GM12878 (cell line): ENCODE measurements around the gene PCAT6. TPM values are rescaled to one million over a fixed set of nuclear protein-coding genes. Genes with fewer than 3 reads are reported as not detected.
"Not testable (repeated sequence)": the region's sequence is repeated elsewhere in the genome, so short reads cannot be mapped to it uniquely, and the experiment has no call there.

ENCODE experiments used
- ATAC-seq: fragments of 200-7000 bp; cut with Tn5 transposase; 3 replicates; pipeline ENCODE4 v1.9.1; 2020; ENCODE audit warnings: mild to moderate bottlenecking, moderate library complexity
- BruUV-seq: library from RNA; stranded (reverse); fragments of 400-500 nt; replicated peaks from 2 replicates; lab custom pipeline; 2021; lab: Mats Ljungman, UMichigan
- CTCF ChIA-PET: fragments of 300-600 bp; sonication (Branson Sonifier 250); formaldehyde crosslinking; extraction: SDS; loops from one replicate; lab custom pipeline; 2021; ENCODE audit warnings: inconsistent platforms; lab: Yijun Ruan, JAX
- POLR2A ChIA-PET: fragments of 350-600 bp; formaldehyde crosslinking; extraction: SDS; loops from one replicate; lab custom pipeline; 2021; ENCODE audit warnings: inconsistent platforms; lab: Charles Lee
- RAD21 ChIA-PET: fragments of 300-600 bp; sonication (Branson Sonifier 250); formaldehyde crosslinking; loops from one replicate; lab custom pipeline; 2023; ENCODE audit warnings: antibody characterized with exemption; ENCODE audit not compliant: unreplicated experiment; lab: Charles Lee
- SMC1A ChIA-PET: fragments of 300-600 bp; sonication (Branson Sonifier 250); formaldehyde crosslinking; loops from one replicate; lab custom pipeline; 2023; ENCODE audit not compliant: unreplicated experiment, uncharacterized antibody; lab: Charles Lee
- DNase-seq: peaks from one replicate; pipeline ENCODE4 v3.0.0-alpha.2; 2011; ENCODE audit warnings: low read depth, low spot score
- FAIRE-seq: peaks from 3 replicates; lab custom pipeline; 2011; peaks lifted over from hg19 to GRCh38; lab: Jason Lieb, UNC
- H2AFZ ChIP-seq: 2 replicates; pipeline ENCODE4 v1.6.0; 2011; ENCODE audit warnings: low read depth, low read length, control low read depth; ENCODE audit not compliant: control insufficient read depth
- H3K27ac ChIP-seq: 2 replicates; pipeline ENCODE4 v1.5.1; 2011; ENCODE audit warnings: control low read depth; ENCODE audit not compliant: control insufficient read depth, insufficient read depth
- H3K27me3 ChIP-seq, 2 experiments: replicated peaks in 1 of 2; 2 replicates each; pipeline versions ENCODE4 v1.6.0 to v1.6.1; 2011; ENCODE audit warnings: low read length in 1 of 2; ENCODE audit not compliant: control insufficient read depth in 2 of 2, insufficient read depth in 2 of 2
- H3K36me3 ChIP-seq, 2 experiments: 2 replicates each; pipeline ENCODE4 v1.5.1; 2011; ENCODE audit warnings: low read length in 1 of 2; ENCODE audit not compliant: control insufficient read depth in 2 of 2, insufficient read depth in 2 of 2
- H3K4me1 ChIP-seq: 2 replicates; pipeline ENCODE4 v1.6.1; 2011; ENCODE audit warnings: mild to moderate bottlenecking, low read length, moderate library complexity, mixed read lengths; ENCODE audit not compliant: control insufficient read depth, insufficient read depth
- H3K4me2 ChIP-seq: 2 replicates; pipeline ENCODE4 v1.6.0; 2011; ENCODE audit warnings: control low read depth; ENCODE audit not compliant: control insufficient read depth, insufficient read depth
- H3K4me3 ChIP-seq: fragments of 200-600 bp; sonication (generic); 2 replicates; pipeline ENCODE4 v1.5.1; 2016
- H3K79me2 ChIP-seq: 2 replicates; pipeline ENCODE4 v1.6.0; 2011; ENCODE audit warnings: low read length; ENCODE audit not compliant: control insufficient read depth, insufficient read depth
- H3K9ac ChIP-seq: 2 replicates; pipeline ENCODE4 v1.8.0; 2011; ENCODE audit warnings: low read length, control low read depth, mixed read lengths; ENCODE audit not compliant: control insufficient read depth, insufficient read depth
- H3K9me3 ChIP-seq: replicated peaks from 3 replicates; pipeline ENCODE4 v1.5.1; 2011; ENCODE audit warnings: mild to moderate bottlenecking, low read length; ENCODE audit not compliant: control insufficient read depth, insufficient read depth
- H4K20me1 ChIP-seq: 2 replicates; pipeline ENCODE4 v1.6.0; 2011; ENCODE audit not compliant: control insufficient read depth, insufficient read depth
- MTA2 ChIP-seq: fragments of 450-650 bp; IDR thresholded peaks from 2 replicates; pipeline ENCODE4 v1.6.1; 2016; ENCODE audit warnings: low read depth, mild to moderate bottlenecking, moderate library complexity
- RFX5 ChIP-seq: IDR thresholded peaks from 2 replicates; pipeline ENCODE4 v1.6.1; 2011; ENCODE audit warnings: low read depth, low read length, improper control_type of control experiment
- STAT1 ChIP-seq: fragments of 450-650 bp; conservative IDR thresholded peaks from 2 replicates; pipeline ENCODE4 v1.6.1; 2014; ENCODE audit warnings: antibody characterized with exemption, mild to moderate bottlenecking
- WGBS: methylation state at CpG from one replicate; pipeline ENCODE4 v1.1.6; 2016; ENCODE audit warnings: low lambda C conversion rate; ENCODE audit not compliant: insufficient replicate concordance, insufficient coverage; ENCODE audit errors: missing lambda C conversion rate; 5-methylcytosine and 5-hydroxymethylcytosine counted together
- in situ Hi-C: fragments of 300-500 bp; cut with MboI; formaldehyde crosslinking; loops from 9 replicates; pipeline ENCODE4 v1.14.3; 2018; ENCODE audit warnings: mixed read lengths
- intact Hi-C: fragments of 100-400 bp; cut with micrococcal nuclease; formaldehyde crosslinking; loops from one replicate; pipeline ENCODE4 v1.14.2; 2022; ENCODE audit not compliant: unreplicated experiment
- polyA plus RNA-seq, 11 experiments: library from polyadenylated mRNA; depleted of rRNA in 4 of 11; unstranded in 6 of 11; stranded (reverse) in 5 of 11; fragments of >200 nt; fragmentation: Nextera tagmentation in 4 of 11; fragmentation: Illumina TruSeq in 1 of 11; extraction: Ambion mirVana in 4 of 11; extraction: Trizol in 1 of 11; gene quantifications; 1 replicate in 1 of 11; 2 replicates in 10 of 11; pipeline versions ENCODE4 v1.2.1 to v1.2.3, GENCODE V29; 2011 to 2016; ENCODE audit warnings: inconsistent platforms in 2 of 11, missing spikeins in 2 of 11, low read depth in 1 of 11
- total RNA-seq, 4 experiments: library from RNA; depleted of rRNA in 3 of 4; stranded (reverse); fragments of >200 nt in 3 of 4; fragmentation: Illumina TruSeq in 1 of 4; extraction: Trizol in 1 of 4; gene quantifications; 2 replicates each; pipeline versions ENCODE4 v1.2.1 to v1.2.3, GENCODE V29; 2013 to 2021

PCAT6 gene
- total and polyA plus RNA-seq, 10 of the 15 experiments (the other 5 are each of a cell fraction or from before 2014, with no cell fraction given): 0.16 to 0.83 (median 0.48) TPM; not detected in 4

- TF ChIP-seq STAT1 (no peak), RFX5 (no peak), MTA2 (no peak)
- TF ChIP-seq, all 136 proteins: peak for 0
- POLR2A ChIA-PET: interaction anchor here (0.6 kb wide), 1 partner anchor 30 kb away, joined by 3 read pairs; no protein-coding TSS in a partner anchor
- Histone ChIP-seq H4K20me1 (peaks cover 4% of the 10 kb centered on the region; the same call in 1 of the 2 replicates), H3K27ac (no peak overlapping the region), H3K9me3 (no peaks in the 10 kb centered on the region), H3K4me3 (no peak overlapping the region), H3K27me3 (no peaks in the 10 kb centered on the region), H3K9ac (no peak overlapping the region), H2AFZ (no peak overlapping the region), H3K79me2 (no peaks in the 10 kb centered on the region; the same call in 1 of the 2 replicates), H3K4me2 (no peak overlapping the region), H3K36me3 (no peaks in the 10 kb centered on the region), H3K4me1 (0 out of 2 replicates have a peak, but pooled peaks cover 7% of the 10 kb centered on the region)
- no peak for ATAC-seq
- SMC1A ChIA-PET: interaction anchor here (0.7 kb wide), 1 partner anchor 21 kb away, joined by 3 read pairs; no protein-coding TSS in a partner anchor
- in situ Hi-C loops (no loop called here), intact Hi-C loops (no loop called here)
- DNase-seq: no peak
- RAD21 ChIA-PET: no interaction called here
- BruUV-seq: TSS peak; percentile 16
- CTCF ChIA-PET: no interaction called here
- peak; percentile 70 for FAIRE-seq
Observed at GRCh38 chr1:202794051-202794740, 16.6 kb upstream of the PCAT6 start.

GRCh38 chr1:202794931-202795330 is 15.8 kb upstream of the PCAT6 start:
- BruUV-seq, in situ Hi-C loops, H3K4me1 ChIP-seq, H3K27ac ChIP-seq, H3K79me2 ChIP-seq, H2AFZ ChIP-seq, intact Hi-C loops, H3K4me3 ChIP-seq, H3K36me3 ChIP-seq, H4K20me1 ChIP-seq, H3K4me2 ChIP-seq, DNase-seq, H3K9me3 ChIP-seq, H3K27me3 ChIP-seq, RAD21 ChIA-PET, CTCF ChIA-PET, FAIRE-seq, ATAC-seq, H3K9ac ChIP-seq: not testable (repeated sequence)
- ChIA-PET SMC1A (interaction anchor here (0.7 kb wide), 1 partner anchor 21 kb away, joined by 3 read pairs; no protein-coding TSS in a partner anchor), POLR2A (interaction anchor here (1.0 kb wide), 1 partner anchor 42 kb away, joined by 3 read pairs; no protein-coding TSS in a partner anchor)
- 23% methylated on average over 6 of the region's 6 CpGs for WGBS
